Activated T-helper 1 cell treated with Interleukin-2 at 50 U/mL for 16 hours (primary cell): Measurements from ENCODE around the gene SLC4A1.
A peak's percentile ranks its signal among the peaks of the same experiment; 100 is the strongest.

Experiments used
- DNase-seq: peaks from one replicate; pipeline ENCODE4 v3.0.0-alpha.2; 2020; ENCODE audit warnings: low read depth

Gene SLC4A1

GRCh38 chr17:44220213-44221083, 47.5 kb downstream of the SLC4A1 start:
- DNase-seq = peak; percentile 48

GRCh38 chr17:44219616-44220212, 48.2 kb downstream of the SLC4A1 start, which contains the start of gene UBTF:
TSS of gene UBTF (minus strand) at chr17:44219675. CDS start at chr17:44218229, 1,446 bp downstream.
- peak; percentile 69 for DNase-seq

- DNase-seq = peak; percentile 73
These were observed 48.8 kb downstream of the SLC4A1 start for GRCh38 chr17:44219108-44219615.

GRCh38 chr17:44218344-44219107, 49.4 kb downstream of the SLC4A1 start:
- peak; percentile 86 for DNase-seq

GRCh38 chr17:44217738-44218343, 50.1 kb downstream of the SLC4A1 start:
- DNase-seq = no peak

GRCh38 chr17:44216694-44217093, 51.2 kb downstream of the SLC4A1 start:
- DNase-seq = no peak

- peak; percentile 29 for DNase-seq
These were observed 51.8 kb downstream of the SLC4A1 start for GRCh38 chr17:44216173-44216572.

GRCh38 chr17:44214896-44215295, 53.0 kb downstream of the SLC4A1 start:
- DNase-seq = no peak

- DNase-seq = no peak
These were observed 53.8 kb downstream of the SLC4A1 start for GRCh38 chr17:44214230-44214494.

GRCh38 chr17:44213403-44214229, 54.3 kb downstream of the SLC4A1 start:
- DNase-seq = no peak

- DNase-seq = no peak
These were observed 55.2 kb downstream of the SLC4A1 start for GRCh38 chr17:44212507-44213402.

- DNase-seq = no peak
These were observed 56.4 kb downstream of the SLC4A1 start for GRCh38 chr17:44211281-44212265.

- DNase-seq = peak; percentile 87
These were observed 57.4 kb downstream of the SLC4A1 start for GRCh38 chr17:44210342-44211192.

GRCh38 chr17:44209786-44210341, 58.1 kb downstream of the SLC4A1 start:
- no peak for DNase-seq

- no peak for DNase-seq
These were observed 60.2 kb downstream of the SLC4A1 start for GRCh38 chr17:44207743-44208142.

- DNase-seq = no peak
These were observed 60.6 kb downstream of the SLC4A1 start for GRCh38 chr17:44207319-44207718.

GRCh38 chr17:44206825-44207155, 61.1 kb downstream of the SLC4A1 start:
- no peak for DNase-seq
